Adipose tissue (tissue), 3 donors: ENCODE results near the gene YAE1. TPM values are rescaled to one million over a fixed set of nuclear protein-coding genes. Genes with fewer than 3 reads are reported as not detected.

Source experiments
- H3K27ac ChIP-seq: one replicate; pipeline ENCODE4 v1.5.1; 2013; ENCODE audit warnings: low read depth, low read length
- WGBS, 3 donors: extraction: QIAGEN DNeasy Blood & Tissue Kit; methylation state at CpG; one replicate each; pipeline ENCODE4 v1.1.7; 2013; 5-methylcytosine and 5-hydroxymethylcytosine counted together
- polyA plus RNA-seq, 3 donors: library from polyadenylated mRNA; stranded (reverse); fragments of 200-250 nt; gene quantifications; one replicate each; pipeline ENCODE4 v1.2.3, GENCODE V29; 2013
- donor health status: healthy with polysubstance abuse.
- donor health status: Bipolar disorder and iron deficiency.
- donor health status: healthy.

The YAE1 gene
- polyA plus RNA-seq, 3 donors: 10.4 to 16.8 (median 11.7) TPM

GRCh38 chr7:39547336-39547735, 18.9 kb upstream of the YAE1 start:
- no peak overlapping the region for H3K27ac ChIP-seq
- 62 to 91% (median 78%) methylated on average over 2 of the region's 2 CpGs for WGBS, 3 donors

GRCh38 chr7:39550411-39550810, 15.8 kb upstream of the YAE1 start:
- WGBS, 3 donors: 53 to 63% (median 56%) methylated on average over 2 of the region's 2 CpGs
- no peak overlapping the region for H3K27ac ChIP-seq

- 76 to 88% (median 80%) methylated on average over 3 of the region's 3 CpGs for WGBS, 3 donors
- no peak overlapping the region for H3K27ac ChIP-seq
These were observed 12.8 kb upstream of the YAE1 start for GRCh38 chr7:39553436-39553835.

- WGBS, 3 donors: 56 to 77% (median 74%) methylated on average over 7 of the region's 7 CpGs
- no peak overlapping the region for H3K27ac ChIP-seq
These were observed 11.5 kb upstream of the YAE1 start for GRCh38 chr7:39554583-39555165.

GRCh38 chr7:39557222-39557621, 9.0 kb upstream of the YAE1 start:
- WGBS, 3 donors: 33 to 50% (median 44%) methylated on average over 1 of the region's 1 CpG
- H3K27ac ChIP-seq: no peak overlapping the region

- H3K27ac ChIP-seq: no peak overlapping the region
These were observed 8.3 kb upstream of the YAE1 start for GRCh38 chr7:39557911-39558310.

GRCh38 chr7:39560408-39560807, 5.8 kb upstream of the YAE1 start:
- no peak overlapping the region for H3K27ac ChIP-seq
- 31 to 56% (median 50%) methylated on average over 1 of the region's 1 CpG for WGBS, 3 donors

- WGBS, 3 donors: 58 to 76% (median 60%) methylated on average over 1 of the region's 1 CpG
- H3K27ac ChIP-seq: no peak overlapping the region
These were observed 5.2 kb upstream of the YAE1 start for GRCh38 chr7:39560997-39561396.

- no peak overlapping the region for H3K27ac ChIP-seq
- 32 to 51% (median 48%) methylated on average over 4 of the region's 4 CpGs for WGBS, 3 donors
These were observed 666 bp upstream of the YAE1 start for GRCh38 chr7:39565538-39565937.

- WGBS, 3 donors: 51 to 70% (median 58%) methylated on average over 2 of the region's 2 CpGs
- H3K27ac ChIP-seq: no peak overlapping the region
These were observed 1.1 kb downstream of the YAE1 start for GRCh38 chr7:39567294-39567693.

GRCh38 chr7:39574673-39575349, 8.6 kb downstream of the YAE1 start:
- no peak overlapping the region for H3K27ac ChIP-seq
- 94 to 100% (median 96%) methylated on average over 1 to 2 of the region's 2 CpGs for WGBS, 3 donors

GRCh38 chr7:39577229-39577874, 11.1 kb downstream of the YAE1 start:
- WGBS, 3 donors: 93 to 96% (median 94%) methylated on average over 26 to 27 of the region's 27 CpGs
- no peak overlapping the region for H3K27ac ChIP-seq

GRCh38 chr7:39580149-39580874, 14.1 kb downstream of the YAE1 start:
- 11 to 24% (median 23%) methylated on average over 8 of the region's 8 CpGs for WGBS, 3 donors
- no peak overlapping the region for H3K27ac ChIP-seq

- H3K27ac ChIP-seq: no peak overlapping the region
- WGBS, 3 donors: 72 to 90% (median 89%) methylated on average over 2 of the region's 2 CpGs
These were observed 16.3 kb downstream of the YAE1 start for GRCh38 chr7:39582536-39582935.

GRCh38 chr7:39583539-39583938, 17.3 kb downstream of the YAE1 start:
- WGBS, 3 donors: 69 to 93% (median 88%) methylated on average over 2 of the region's 2 CpGs
- H3K27ac ChIP-seq: no peak overlapping the region

GRCh38 chr7:39587393-39587792, 21.2 kb downstream of the YAE1 start:
- H3K27ac ChIP-seq: no peak overlapping the region

- 61 to 68% (median 64%) methylated on average over 5 of the region's 5 CpGs for WGBS, 3 donors
- no peak overlapping the region for H3K27ac ChIP-seq
These were observed 22.2 kb downstream of the YAE1 start for GRCh38 chr7:39588416-39588815.

GRCh38 chr7:39589323-39590111, 23.3 kb downstream of the YAE1 start:
- WGBS, 3 donors: 27 to 64% (median 29%) methylated on average over 7 of the region's 7 CpGs
- H3K27ac ChIP-seq: no peak overlapping the region

GRCh38 chr7:39592586-39592985, 26.4 kb downstream of the YAE1 start:
- 35 to 55% (median 46%) methylated on average over 2 of the region's 2 CpGs for WGBS, 3 donors
- H3K27ac ChIP-seq: no peak overlapping the region
